GM18909 (cell line): Measurements from ENCODE around the gene ARID4B.
"Not testable (repeated sequence)": the region's sequence is repeated elsewhere in the genome, so short reads cannot be mapped to it uniquely, and the experiment has no call there.

Experiments
- ATAC-seq: cut with Tn5 transposase; IDR thresholded peaks from one replicate; pipeline ENCODE4 v1.9.1; 2021; ENCODE audit warnings: mild to moderate bottlenecking; ENCODE audit not compliant: unreplicated experiment, poor library complexity

The ARID4B gene

GRCh38 chr1:235180916-235181460 is 147.0 kb downstream of the ARID4B start:
- ATAC-seq: no peak

GRCh38 chr1:235176486-235176885 is 151.5 kb downstream of the ARID4B start:
- ATAC-seq: no peak

- ATAC-seq: no peak
Observed at GRCh38 chr1:235169986-235170385, 158.0 kb downstream of the ARID4B start.

GRCh38 chr1:235168375-235168774 is 159.6 kb downstream of the ARID4B start:
- no peak for ATAC-seq

GRCh38 chr1:235161685-235162327 is 166.2 kb downstream of the ARID4B start:
- ATAC-seq: no peak

- peak; percentile 97 for ATAC-seq
Observed at GRCh38 chr1:235160957-235161684, 166.9 kb downstream of the ARID4B start, which contains the start of gene RBM34. TSS of gene RBM34 (minus strand) at chr1:235161250. CDS start at chr1:235161226, 24 bp downstream.

GRCh38 chr1:235160383-235160956 is 167.5 kb downstream of the ARID4B start:
- peak; percentile 39 for ATAC-seq

- ATAC-seq: not testable (repeated sequence)
Observed at GRCh38 chr1:235159930-235160329, 168.0 kb downstream of the ARID4B start.

GRCh38 chr1:235159284-235159683 is 168.7 kb downstream of the ARID4B start:
- not testable (repeated sequence) for ATAC-seq

- ATAC-seq: no peak
Observed at GRCh38 chr1:235158680-235159079, 169.3 kb downstream of the ARID4B start.

- ATAC-seq: no peak
Observed at GRCh38 chr1:235157150-235157549, 170.8 kb downstream of the ARID4B start.

GRCh38 chr1:235156740-235157139 is 171.2 kb downstream of the ARID4B start:
- ATAC-seq: no peak

- ATAC-seq: no peak
Observed at GRCh38 chr1:235156265-235156664, 171.7 kb downstream of the ARID4B start.

- no peak for ATAC-seq
Observed at GRCh38 chr1:235152235-235152634, 175.7 kb downstream of the ARID4B start.

- ATAC-seq: no peak
Observed at GRCh38 chr1:235151033-235151432, 176.9 kb downstream of the ARID4B start.

GRCh38 chr1:235149824-235150223 is 178.2 kb downstream of the ARID4B start:
- ATAC-seq: no peak

GRCh38 chr1:235147269-235147668 is 180.7 kb downstream of the ARID4B start:
- ATAC-seq: no peak

GRCh38 chr1:235145639-235146038 is 182.3 kb downstream of the ARID4B start:
- no peak for ATAC-seq

GRCh38 chr1:235142991-235143390 is 185.0 kb downstream of the ARID4B start:
- no peak for ATAC-seq

- no peak for ATAC-seq
Observed at GRCh38 chr1:235139315-235139714, 188.7 kb downstream of the ARID4B start.

- ATAC-seq: no peak
Observed at GRCh38 chr1:235138821-235139220, 189.2 kb downstream of the ARID4B start.
